HG03460 (cell line): ENCODE data around the gene EML6.
"Not testable (repeated sequence)": the region's sequence is repeated elsewhere in the genome, so short reads cannot be mapped to it uniquely, and the experiment has no call there.

Source experiments
- ATAC-seq: cut with Tn5 transposase; IDR thresholded peaks from one replicate; pipeline ENCODE4 v1.9.1; 2021; ENCODE audit not compliant: unreplicated experiment

EML6 gene

DNA sequence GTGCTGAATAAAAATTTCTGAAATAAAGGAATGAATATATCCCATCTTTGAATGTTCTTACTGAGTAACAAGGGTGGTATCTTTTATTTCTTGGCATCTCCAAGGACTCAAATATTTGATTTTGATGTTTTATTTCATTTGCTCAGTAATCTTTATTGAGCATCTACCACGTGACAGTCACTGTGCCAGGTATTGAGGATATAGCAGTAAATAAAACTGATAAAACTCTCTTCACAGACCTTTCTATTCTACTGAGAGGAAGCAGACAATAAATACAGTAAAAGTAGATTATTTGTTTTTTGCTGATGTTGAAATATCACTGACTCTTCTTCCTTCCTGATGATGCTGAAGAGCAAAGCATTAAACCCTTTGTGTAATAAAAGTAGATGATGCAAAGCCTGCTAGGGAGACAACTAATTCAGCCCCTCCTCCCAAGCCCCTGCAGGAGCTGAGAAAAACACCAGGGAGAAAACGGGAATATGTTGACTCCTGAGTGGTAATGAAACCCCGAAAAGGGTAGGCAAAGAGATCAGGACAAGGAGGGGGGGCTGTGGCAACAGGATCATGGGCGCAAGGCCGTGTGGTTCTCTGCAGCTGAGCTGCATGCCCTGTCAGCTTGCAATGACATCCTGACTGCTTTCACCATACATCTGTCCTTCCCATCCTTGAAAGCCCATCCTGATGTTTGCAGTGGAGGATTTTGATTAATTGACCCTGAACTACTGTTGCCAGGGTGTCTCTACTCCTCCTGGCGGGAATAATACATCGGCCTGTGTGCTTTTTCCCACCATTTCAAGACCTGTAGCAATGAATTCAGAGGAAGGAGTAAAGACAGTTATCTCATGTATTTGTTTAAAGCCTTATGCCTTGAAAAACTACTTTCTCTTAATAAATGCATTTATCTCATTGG lies 117.4 kb downstream of the EML6 start:
- ATAC-seq, result no peak

DNA sequence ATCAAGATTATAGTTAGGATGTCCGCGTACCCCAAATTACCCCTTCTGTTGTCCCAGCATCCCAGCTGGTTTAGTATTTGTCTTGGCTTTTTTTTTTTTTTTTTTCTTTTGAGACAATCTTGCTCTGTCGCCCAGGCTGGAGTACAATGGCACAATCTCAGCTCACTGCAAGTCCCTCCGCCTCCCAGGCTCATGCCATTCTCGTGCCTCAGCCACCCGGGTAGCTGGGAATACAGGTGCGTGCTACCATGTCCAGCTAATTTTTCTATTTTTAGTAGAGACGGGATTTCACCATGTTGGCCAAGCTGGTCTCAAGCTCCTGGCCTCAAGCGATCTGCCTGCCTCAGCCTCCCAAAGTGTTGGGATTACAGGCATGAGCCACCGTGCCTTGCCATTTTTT lies 118.0 kb downstream of the EML6 start:
- not testable (repeated sequence) for ATAC-seq

DNA sequence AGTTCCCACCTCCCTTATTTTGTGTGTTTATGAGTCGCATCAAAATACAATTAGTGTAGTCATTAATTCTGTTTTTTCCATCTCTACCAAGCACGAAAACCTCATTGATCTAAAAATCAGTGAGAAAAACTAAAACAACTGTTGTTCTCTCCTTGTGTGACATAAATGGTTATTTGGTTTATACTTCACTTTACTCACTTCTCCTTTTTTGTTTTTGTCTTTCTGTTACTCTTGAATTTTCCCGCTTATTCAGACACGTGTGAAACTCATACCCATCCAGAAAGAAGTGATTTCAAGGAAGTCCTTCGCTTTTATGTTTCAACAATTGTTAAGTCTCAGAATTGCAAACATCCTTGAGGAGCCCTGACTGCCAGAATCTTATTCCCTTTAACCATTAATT lies 121.6 kb downstream of the EML6 start:
- no peak for ATAC-seq

DNA sequence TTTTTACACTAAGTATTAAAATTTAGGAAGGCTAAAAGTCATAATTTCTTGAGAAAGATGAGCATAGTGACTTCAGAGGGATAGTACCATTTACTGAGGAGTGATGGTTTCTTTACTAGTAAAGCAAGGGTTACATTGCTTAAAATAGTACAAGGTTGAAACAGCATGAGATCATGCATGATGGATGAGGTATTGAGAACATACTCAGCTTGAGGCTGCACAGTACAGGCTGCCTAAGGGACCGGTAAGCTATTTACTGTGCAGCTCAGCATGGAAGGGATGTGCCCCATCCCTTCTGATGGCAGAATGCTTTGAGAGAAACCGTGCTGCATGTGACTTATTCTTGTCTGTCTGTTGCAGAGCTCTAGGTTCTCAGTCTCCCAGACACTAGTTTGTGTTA lies 122.1 kb downstream of the EML6 start:
- ATAC-seq, result no peak

DNA sequence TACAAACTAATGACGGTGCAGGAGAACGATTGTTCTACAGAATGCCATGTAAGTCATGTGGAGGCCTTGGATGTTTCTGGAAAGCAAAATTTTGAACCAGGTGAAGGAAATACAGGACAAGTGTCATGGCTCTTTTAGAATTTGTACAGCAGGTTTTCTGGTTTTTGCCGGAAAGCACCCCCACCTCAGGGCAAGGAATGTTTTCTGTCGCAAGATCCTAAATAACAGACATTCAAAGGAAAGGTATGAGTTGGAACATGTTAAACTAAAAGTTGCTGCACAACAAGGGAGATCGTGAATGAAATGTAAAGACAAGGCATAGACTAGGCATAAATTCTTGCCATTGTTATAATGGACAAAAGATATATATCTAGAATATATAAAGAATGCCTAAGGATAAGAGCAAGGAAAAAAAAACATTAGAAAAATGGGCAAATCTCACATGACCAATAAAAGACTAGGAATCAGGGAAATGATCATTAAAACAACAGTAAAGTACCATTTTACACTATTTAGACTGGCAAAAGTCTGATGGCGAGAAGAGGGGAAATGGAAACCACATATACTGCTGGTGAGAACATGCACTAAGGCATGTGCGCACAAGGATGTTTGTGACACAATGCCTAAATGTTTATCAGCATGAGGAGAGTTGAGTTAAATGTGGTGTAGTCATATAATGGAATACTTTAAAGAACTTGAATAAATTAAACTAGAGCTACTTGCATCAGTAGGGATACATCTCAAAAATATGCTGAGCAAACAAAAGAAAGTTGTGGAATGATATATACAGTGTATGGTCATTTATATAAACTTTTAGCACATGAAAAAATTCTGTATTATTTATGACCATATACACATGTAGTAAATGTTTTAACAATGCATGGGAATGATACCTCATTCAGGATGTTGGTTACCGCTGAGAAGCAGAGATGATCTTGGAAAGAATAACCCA lies 127.0 kb downstream of the EML6 start:
- ATAC-seq, result no peak

DNA sequence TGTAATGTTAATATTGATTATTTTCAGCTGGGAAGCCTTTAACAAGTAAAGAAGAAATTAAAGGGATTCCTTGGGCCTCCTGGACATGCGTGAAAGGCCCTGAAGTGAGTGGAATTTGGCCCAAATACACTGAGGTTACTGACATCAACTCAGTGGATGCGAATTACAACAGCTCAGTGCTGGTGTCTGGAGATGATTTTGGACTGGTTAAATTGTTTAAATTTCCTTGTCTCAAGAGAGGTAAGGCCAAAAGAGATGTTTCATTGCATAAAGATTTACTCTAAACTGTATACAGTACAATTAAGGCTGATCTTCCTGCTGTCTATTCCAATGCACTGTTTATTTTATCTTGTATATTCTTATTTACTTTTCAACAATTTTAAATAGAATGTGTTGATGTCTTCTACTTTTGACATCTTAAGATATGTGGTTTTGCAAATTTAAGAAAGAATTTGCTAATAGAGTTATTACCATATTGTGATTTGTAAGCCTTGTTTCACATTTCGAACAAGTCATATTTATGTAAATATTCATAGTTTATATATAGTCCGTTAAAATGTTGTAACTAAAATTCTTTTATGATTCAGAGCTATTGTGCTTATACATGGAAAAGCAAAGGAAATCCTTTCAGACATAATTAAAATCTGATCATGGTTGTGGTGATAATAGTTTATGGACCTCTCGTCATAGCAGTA lies 130.3 kb downstream of the EML6 start:
- ATAC-seq, result no peak

DNA sequence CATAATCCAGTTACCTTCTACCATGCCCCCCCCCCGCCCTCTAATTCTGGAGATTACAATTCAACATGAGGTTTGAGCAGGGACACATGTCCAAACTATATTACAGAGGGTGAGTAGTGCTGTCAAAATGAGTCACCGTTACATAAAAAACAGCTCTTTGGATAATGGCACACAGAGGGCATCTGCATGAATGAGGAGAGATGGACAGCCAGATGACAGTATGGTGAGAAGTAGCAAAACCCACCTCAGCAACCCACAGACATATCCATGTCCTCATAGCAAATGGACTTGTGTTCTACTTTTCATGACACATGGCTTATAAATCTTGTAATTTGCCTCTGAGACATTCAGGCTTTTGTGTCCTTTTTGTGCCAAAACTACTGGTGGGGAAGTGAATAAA lies 132.0 kb downstream of the EML6 start:
- ATAC-seq, result no peak

DNA sequence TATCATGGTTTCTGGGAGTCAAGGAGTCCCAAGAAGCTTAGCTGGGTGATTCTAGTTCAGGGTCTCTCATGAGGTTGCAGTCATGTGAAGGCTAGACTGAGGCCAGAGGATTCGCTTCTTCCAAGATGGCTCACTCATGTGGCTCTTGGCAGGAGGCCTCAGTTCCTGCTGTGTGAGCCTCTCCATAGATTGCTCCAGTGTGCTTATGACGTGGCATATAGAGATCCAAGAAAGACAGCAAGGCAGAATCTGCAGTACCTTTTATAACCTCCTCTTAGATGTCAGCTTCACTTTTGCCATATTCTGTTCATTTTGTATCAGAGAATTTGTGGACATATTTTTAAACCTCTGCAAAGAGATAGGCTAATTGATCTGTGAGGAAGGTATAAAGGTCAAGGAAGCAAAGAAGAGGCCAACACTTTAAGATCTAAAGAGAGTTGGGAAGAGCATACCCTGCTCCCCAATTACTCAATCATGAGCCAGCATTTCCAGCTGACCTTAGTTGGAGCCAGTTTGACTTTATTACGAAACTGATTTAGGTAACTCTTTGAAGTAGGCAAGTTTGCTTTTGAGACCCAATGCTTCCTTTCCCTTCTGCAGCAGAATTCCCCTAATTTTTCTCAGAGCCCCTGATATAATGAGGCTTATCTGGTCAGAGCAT lies 134.7 kb downstream of the EML6 start:
- no peak for ATAC-seq

DNA sequence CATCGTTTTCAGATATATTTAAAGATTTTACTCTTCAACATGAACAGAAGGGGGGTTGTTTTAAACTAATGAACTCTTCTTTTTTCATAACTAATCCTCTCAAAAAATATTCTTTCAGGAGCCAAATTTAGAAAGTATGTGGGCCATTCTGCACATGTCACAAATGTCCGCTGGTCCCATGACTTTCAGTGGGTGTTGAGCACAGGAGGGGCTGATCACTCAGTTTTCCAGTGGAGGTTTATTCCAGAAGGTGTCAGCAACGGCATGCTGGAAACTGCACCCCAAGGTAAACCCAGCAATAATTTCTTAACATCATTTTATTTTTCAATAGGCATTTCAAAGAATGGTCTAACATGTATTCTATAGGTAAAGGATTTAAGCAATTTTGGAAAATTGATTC lies 136.0 kb downstream of the EML6 start:
- no peak for ATAC-seq

DNA sequence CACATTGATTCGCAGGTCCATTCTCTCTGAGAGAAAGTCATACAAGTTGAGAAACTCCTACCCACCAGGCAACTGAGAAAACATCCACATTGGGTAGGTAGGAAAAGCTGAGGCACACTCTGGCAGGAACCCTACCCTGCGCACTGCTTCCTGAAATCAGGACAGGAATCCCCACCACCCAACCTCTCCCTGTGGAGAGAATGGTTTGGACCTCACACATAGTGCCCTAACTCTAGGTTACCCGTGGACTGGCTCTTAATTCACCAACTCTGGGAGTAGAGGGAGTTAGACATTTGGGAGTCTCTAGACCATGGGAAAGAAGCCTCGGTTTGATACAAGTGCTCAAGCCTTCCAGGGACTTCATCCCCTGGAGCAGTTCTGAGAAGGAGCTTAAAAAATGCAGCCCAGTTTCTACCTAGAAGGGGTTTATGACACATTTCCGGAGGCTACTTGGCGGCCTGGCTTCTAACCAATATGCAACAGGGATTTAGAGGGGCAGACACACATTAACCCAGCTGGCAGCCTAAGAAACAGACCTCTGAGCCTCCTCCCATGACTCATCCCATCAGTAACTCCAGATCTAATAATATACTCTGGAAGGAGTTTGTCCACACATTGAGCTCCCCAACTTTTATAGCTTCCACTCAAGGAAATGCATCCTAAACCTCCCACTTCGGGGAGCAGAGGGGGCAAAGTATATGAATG lies 136.7 kb downstream of the EML6 start:
- no peak for ATAC-seq

DNA sequence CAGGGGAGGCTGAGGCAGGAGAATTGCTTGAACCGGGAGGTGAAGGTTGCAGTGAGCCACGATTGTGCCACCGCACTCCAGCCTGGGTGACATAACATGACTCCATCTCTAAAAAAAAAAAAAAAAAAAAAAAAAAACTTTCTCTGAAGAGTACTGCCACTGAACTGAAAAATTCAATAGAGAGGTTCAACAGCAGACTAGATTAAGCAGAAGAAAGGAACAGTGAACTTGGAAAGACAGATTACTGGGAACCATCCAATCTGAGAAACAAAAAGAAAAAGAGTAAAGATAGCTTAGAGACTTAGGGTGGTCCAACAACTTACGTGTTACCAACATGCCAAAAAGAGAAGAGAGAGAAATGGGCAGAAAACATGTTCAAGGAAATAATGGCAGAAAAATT lies 138.8 kb downstream of the EML6 start:
- ATAC-seq, result no peak

DNA sequence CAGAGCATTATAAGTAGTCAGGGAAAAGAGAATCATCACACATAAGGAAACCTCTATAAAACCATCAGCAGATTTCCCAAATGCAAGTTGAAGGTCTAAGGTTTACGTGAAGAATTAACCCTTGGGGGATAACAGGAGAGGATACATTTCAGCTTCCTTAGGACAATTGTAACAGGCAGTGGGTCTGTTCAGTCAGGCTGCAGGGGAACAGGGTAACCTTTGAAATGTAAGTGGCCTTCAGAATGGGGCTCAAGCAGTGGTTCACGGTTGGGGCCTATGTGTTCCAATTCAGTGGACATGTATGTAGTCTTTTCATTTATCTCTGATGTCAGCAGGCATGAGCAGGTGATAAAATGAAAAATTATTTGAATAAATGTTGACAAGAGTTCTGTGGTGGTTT lies 139.3 kb downstream of the EML6 start:
- no peak for ATAC-seq

DNA sequence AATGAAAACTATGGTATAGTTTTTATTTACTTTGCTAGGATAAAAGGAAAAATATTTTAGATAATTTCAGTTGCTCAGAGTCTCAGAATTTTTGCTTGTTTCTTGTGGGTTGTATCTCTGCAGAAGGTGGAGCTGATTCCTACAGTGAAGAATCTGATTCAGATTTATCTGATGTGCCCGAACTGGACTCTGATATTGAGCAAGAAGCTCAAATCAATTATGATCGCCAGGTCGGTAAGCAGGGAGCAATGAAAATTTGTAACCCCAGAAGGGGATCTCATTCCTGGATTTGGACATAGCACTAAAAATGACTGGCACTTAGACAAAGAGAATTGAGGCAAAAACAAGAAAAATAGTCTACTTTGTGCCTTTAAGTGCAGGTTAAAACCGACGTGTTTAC lies 140.2 kb downstream of the EML6 start:
- no peak for ATAC-seq

DNA sequence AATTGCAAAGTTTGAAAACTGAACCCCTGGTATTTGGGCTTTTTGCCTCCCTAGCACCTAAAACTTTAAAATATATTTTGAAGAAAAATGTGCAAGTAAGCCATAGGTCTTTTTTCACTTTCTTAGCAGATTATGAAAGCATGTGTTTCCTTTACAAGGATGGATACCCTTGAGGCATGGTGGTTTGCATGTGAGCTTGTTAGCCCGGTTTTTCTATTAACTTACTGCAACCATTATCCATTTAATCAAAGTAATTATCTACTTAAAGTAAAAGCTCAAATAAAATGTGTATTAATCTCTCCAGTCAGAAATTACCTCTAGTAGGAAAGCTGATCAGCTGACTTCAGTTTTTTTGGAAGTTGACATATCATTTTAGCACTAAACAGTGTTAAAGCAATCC lies 140.6 kb downstream of the EML6 start:
- ATAC-seq, result no peak

DNA sequence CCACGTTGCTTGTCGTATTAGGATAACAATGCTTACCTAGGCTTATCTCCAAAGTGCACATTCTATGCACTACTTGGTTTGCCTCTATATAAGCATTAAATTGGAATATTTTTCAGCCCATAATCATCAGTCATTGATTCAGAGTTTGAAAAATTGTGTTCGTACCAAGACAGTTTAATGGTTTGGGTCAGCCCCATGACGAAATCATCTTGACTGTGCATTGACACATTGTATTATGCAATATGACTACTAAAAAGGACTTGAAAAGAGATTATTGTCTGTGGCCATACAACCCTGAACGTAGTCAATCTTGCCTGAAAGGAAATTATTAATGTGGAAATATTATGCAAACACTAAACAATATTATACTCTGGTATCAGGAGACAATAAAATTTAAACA lies 141.3 kb downstream of the EML6 start:
- ATAC-seq, result no peak

DNA sequence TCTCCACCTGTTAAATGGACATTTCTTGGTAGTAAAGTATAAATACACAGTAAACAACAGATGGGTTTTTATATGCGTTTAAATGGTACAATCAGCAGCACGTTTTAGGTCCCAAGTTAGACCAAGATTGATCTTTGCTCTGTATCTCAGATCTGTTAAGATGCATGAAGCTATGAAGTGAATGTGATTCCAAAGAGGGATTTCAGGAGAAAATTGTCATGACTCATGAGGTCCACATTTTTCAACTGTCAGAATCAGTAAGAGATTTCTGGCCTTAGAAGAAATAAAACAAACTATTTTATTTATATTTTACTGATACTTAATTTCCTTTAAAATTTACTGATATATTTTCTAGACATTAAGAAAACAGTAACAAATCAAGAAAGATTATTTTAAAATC lies 142.7 kb downstream of the EML6 start:
- ATAC-seq, result no peak

DNA sequence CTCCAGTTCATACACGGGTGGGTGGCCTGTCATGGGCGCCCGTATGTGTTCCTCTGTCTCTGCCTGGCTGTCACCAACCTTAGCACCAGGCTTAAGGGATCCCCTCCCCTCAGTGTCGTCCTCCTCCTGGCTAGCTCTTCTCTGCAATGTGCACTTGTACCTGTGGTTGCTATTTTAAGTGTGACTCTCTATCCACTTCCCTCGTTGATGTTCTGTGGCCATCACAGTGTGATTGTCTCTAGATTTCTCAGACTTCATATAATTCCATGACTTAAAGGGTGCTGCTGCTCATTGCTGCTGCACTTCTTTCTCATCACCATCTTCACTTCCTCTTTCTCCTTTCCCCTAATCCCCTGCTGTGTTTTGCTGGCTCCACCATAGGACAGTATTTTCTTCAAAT lies 143.4 kb downstream of the EML6 start:
- peak; percentile 91 for ATAC-seq

DNA sequence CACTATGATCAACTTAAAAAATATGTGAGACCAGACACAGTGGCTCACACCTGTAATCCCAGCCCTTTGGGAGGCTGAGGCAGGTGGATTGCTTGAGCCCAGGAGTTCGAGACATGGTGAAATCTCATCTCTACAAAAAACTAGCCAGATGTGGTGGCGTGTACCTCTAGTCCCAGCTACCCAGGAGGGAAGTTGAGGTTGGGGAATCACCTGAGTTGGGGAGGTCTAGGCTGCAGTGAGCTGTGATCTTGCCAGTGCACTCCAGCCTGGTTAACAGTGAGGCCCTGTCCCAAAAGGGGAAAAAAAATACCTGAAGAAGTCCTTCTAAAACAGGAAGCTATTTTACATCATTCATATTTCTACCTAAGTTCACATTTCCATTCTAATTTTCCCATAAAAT lies 144.0 kb downstream of the EML6 start:
- no peak for ATAC-seq

DNA sequence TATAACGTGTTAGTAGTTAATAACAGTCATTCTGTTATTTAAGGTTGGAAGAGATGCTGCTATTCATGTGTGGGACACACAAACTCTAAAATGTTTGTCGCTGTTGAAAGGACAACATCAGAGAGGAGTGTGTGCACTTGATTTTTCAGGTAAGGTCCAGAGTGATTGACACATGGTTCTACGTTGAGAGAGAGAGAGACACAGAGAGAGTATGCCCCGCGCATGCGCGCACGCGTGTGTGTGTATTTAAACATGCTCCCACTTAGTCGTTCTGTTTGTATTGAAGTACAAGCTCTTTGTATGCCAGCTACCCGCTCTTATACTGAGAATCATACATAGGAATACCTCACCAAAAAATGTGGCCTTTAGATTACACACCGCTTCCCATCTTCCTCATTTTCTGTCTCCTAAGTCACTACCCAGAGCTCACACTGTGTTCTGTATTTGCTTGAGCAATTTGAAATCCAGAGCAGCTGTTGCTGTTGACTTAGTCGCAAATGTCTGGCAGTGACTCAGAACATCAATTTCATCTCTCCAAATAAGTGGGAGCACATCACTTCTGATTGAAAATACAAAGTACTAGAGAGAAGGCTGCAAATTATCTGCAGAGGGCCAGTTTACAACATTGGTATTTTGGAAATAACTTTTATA lies 148.1 kb downstream of the EML6 start:
- ATAC-seq, result no peak

DNA sequence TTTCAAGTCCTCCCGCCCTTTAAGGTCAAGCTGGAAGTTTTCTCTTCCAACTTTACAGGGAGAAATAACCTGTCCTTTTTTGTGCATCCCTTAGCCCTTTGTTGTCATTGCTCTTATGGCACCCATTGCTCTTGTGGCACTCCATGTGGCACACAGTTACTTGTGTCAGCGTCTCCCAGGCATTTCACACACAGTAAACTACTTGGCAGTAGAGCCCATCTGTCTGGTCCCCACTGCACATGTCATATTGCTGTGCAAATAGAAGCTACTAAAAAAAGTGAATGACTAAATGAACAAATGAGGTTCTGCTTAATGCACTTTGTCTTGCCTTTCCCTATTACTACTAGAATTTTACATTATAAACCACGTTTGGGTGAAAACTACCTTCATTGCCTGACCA lies 149.3 kb downstream of the EML6 start:
- no peak for ATAC-seq
